HCT116 (cell line): Measurements from ENCODE around the gene ITPR1. TPM values are rescaled to one million over a fixed set of nuclear protein-coding genes. Genes with fewer than 3 reads are reported as not detected.

Experiments
- ATAC-seq: fragments of 200-7000 bp; cut with Tn5 transposase; 2 replicates; pipeline ENCODE4 v1.9.1; 2020; ENCODE audit warnings: mild to moderate bottlenecking, moderate library complexity
- BruUV-seq: library from RNA; stranded (reverse); fragments of 400-500 nt; replicated peaks from 2 replicates; lab custom pipeline; 2021; lab: Mats Ljungman, UMichigan
- CTCF ChIA-PET: fragments of 300-600 bp; sonication (Branson Sonifier 250); formaldehyde crosslinking; loops from one replicate; lab custom pipeline; 2021; ENCODE audit warnings: antibody characterized with exemption; lab: Charles Lee
- POLR2A ChIA-PET: fragments of 300-600, 350-600 bp; sonication (Branson Sonifier 250); formaldehyde crosslinking; loops from one replicate; lab custom pipeline; 2021; ENCODE audit warnings: antibody characterized with exemption; lab: Charles Lee
- RAD21 ChIA-PET, 2 experiments: fragments of 300-600 bp; sonication (Branson Sonifier 250); formaldehyde crosslinking; loops; one replicate each; lab custom pipeline; 2023; ENCODE audit warnings: low total read pairs in 2 of 2; ENCODE audit not compliant: uncharacterized antibody in 2 of 2, unreplicated experiment in 2 of 2, low non-redundant PET in 1 of 2; lab: Charles Lee
- DNase-seq: peaks from one replicate; pipeline ENCODE4 v3.0.0-alpha.2; 2010; ENCODE audit warnings: low read depth, low spot score
- H2AFZ ChIP-seq: fragments of 200-600 bp; shearing (Covaris generic), sonication (generic); 2 replicates; pipeline ENCODE4 v1.6.1; 2017; ENCODE audit warnings: low read depth, mixed run types, mixed read lengths, antibody characterized with exemption, low read length; ENCODE audit not compliant: poor library complexity, severe bottlenecking
- H3K27ac ChIP-seq: 2 replicates; pipeline ENCODE4 v1.5.1; 2012; ENCODE audit warnings: low read depth, low read length
- H3K27me3 ChIP-seq: fragments of 200-600 bp; sonication (generic); 2 replicates; pipeline ENCODE4 v1.6.1; 2016; ENCODE audit warnings: mixed run types, low read length, mixed read lengths; ENCODE audit not compliant: insufficient read depth
- H3K36me3 ChIP-seq, 2 experiments: fragments of 200-500 bp in 1 of 2; fragments of 200-600 bp in 1 of 2; sonication (Bioruptor generic) in 1 of 2; sonication (generic) in 1 of 2; 2 replicates each; pipeline versions ENCODE4 v1.5.1 to v1.6.1; 2014 to 2016; ENCODE audit warnings: low read length in 2 of 2, inconsistent platforms in 1 of 2, mixed read lengths in 1 of 2, mixed run types in 1 of 2; ENCODE audit not compliant: insufficient read depth in 2 of 2, control insufficient read depth in 1 of 2
- H3K4me1 ChIP-seq, 2 experiments: fragments of 200-600 bp in 1 of 2; sonication (generic) in 1 of 2; 2 replicates each; pipeline versions ENCODE4 v1.5.1 to v1.6.1; 2012 to 2017; ENCODE audit warnings: low read length in 2 of 2, inconsistent platforms in 1 of 2, mild to moderate bottlenecking in 1 of 2, mixed read lengths in 1 of 2, mixed run types in 1 of 2, moderate library complexity in 1 of 2; ENCODE audit not compliant: insufficient read depth in 2 of 2, control insufficient read depth in 1 of 2
- H3K4me2 ChIP-seq: fragments of 200-600 bp; sonication (generic); 2 replicates; pipeline ENCODE4 v1.6.1; 2017; ENCODE audit warnings: mixed run types, low read length, mixed read lengths
- H3K4me3 ChIP-seq, 2 experiments: fragments of 200-600 bp in 1 of 2; sonication (generic) in 1 of 2; replicated peaks in 1 of 2; 2 replicates each; pipeline ENCODE4 v1.5.1; 2011 to 2016; ENCODE audit warnings: low read length in 2 of 2, control low read depth in 1 of 2, low read depth in 1 of 2, mild to moderate bottlenecking in 1 of 2, mixed read lengths in 1 of 2, mixed run types in 1 of 2
- H3K79me2 ChIP-seq: fragments of 200-600 bp; sonication (generic); 2 replicates; pipeline ENCODE4 v1.6.1; 2017; ENCODE audit warnings: mild to moderate bottlenecking, mixed run types, low read length, moderate library complexity, mixed read lengths; ENCODE audit not compliant: insufficient read depth
- H3K9ac ChIP-seq: fragments of 200-600 bp; sonication (generic); 2 replicates; pipeline ENCODE4 v1.6.1; 2016; ENCODE audit warnings: low read length, mixed read lengths
- H3K9me2 ChIP-seq: fragments of 200-600 bp; sonication (generic), shearing (Covaris generic); 2 replicates; pipeline ENCODE4 v1.6.1; 2017; ENCODE audit warnings: mixed run types, mild to moderate bottlenecking, moderate library complexity; ENCODE audit not compliant: insufficient read depth
- H3K9me3 ChIP-seq, 2 experiments: fragments of 200-500 bp in 1 of 2; fragments of 200-600 bp in 1 of 2; sonication (Bioruptor generic) in 1 of 2; sonication (generic) in 1 of 2; 2 replicates each; pipeline ENCODE4 v1.6.1; 2014 to 2017; ENCODE audit warnings: low read length in 2 of 2, mixed read lengths in 2 of 2, inconsistent platforms in 1 of 2, low read depth in 1 of 2, mild to moderate bottlenecking in 1 of 2, mixed run types in 1 of 2, moderate library complexity in 1 of 2; ENCODE audit not compliant: control insufficient read depth in 1 of 2, insufficient read depth in 1 of 2
- H4K20me1 ChIP-seq: fragments of 200-600 bp; sonication (generic), shearing (Covaris generic); 2 replicates; pipeline ENCODE4 v1.6.1; 2017; ENCODE audit warnings: mixed run types, mild to moderate bottlenecking, moderate library complexity; ENCODE audit not compliant: insufficient read depth
- CBX3 ChIP-seq: IDR thresholded peaks from 2 replicates; pipeline ENCODE4 v1.6.1; 2012; ENCODE audit warnings: low read depth
- CEBPB ChIP-seq: IDR thresholded peaks from 2 replicates; pipeline ENCODE4 v1.6.1; 2012; ENCODE audit warnings: low read depth
- EGR1 ChIP-seq: IDR thresholded peaks from 2 replicates; pipeline ENCODE4 v1.6.1; 2012; ENCODE audit warnings: low read depth
- EZH2 ChIP-seq: fragments of 200-600 bp; sonication (generic); IDR thresholded peaks from 2 replicates; pipeline ENCODE4 v1.6.1; 2017; ENCODE audit warnings: antibody characterized with exemption, mixed run types
- EZH2phosphoT487 ChIP-seq: fragments of 200-600 bp; IDR thresholded peaks from 2 replicates; pipeline ENCODE4 v1.6.1; 2018; ENCODE audit warnings: antibody characterized with exemption, borderline replicate concordance
- FOSL1 ChIP-seq: IDR thresholded peaks from 2 replicates; pipeline ENCODE4 v1.6.1; 2012; ENCODE audit warnings: low read depth
- JUND ChIP-seq: IDR thresholded peaks from 2 replicates; pipeline ENCODE4 v1.6.1; 2012
- RAD21 ChIP-seq: IDR thresholded peaks from 2 replicates; pipeline ENCODE4 v1.6.1; 2012; ENCODE audit warnings: low read depth, mild to moderate bottlenecking
- REST ChIP-seq: IDR thresholded peaks from 2 replicates; pipeline ENCODE4 v1.6.1; 2012; ENCODE audit warnings: low read depth
- SIN3A ChIP-seq: IDR thresholded peaks from 2 replicates; pipeline ENCODE4 v1.6.1; 2012; ENCODE audit warnings: low read depth
- ZFX ChIP-seq: fragments of 450-650 bp; IDR thresholded peaks from 2 replicates; pipeline ENCODE4 v1.6.1; 2017
- intact Hi-C: fragments of 100-400 bp; cut with micrococcal nuclease; formaldehyde crosslinking; loops from 2 replicates; pipeline ENCODE4 v1.10.0; 2022
- total RNA-seq: library from RNA; stranded (reverse); gene quantifications from one replicate; pipeline ENCODE4 v1.2.1, GENCODE V29; 2021; ENCODE audit not compliant: unreplicated experiment

The ITPR1 gene
- total RNA-seq, 1 experiment from 2014 or later, result 9.2 TPM

- Histone ChIP-seq H3K27me3 (peaks cover 6% of the 10 kb centered on the region; the same call in 1 of the 2 replicates), H3K4me3 (no peak overlapping the region), H3K4me1 (no peaks in the 10 kb centered on the region), H3K36me3 (no peaks in the 10 kb centered on the region), H4K20me1 (no peaks in the 10 kb centered on the region), H3K9ac (no peak overlapping the region), H3K27ac (no peak overlapping the region), H3K79me2 (no peaks in the 10 kb centered on the region), H3K4me2 (no peak overlapping the region), H2AFZ (no peak overlapping the region), H3K9me3 (no peaks in the 10 kb centered on the region), H3K9me2 (no peaks in the 10 kb centered on the region)
- RAD21 ChIA-PET, result no interaction called here
- CTCF ChIA-PET, result no interaction called here
- intact Hi-C loops, result no loop called here
- BruUV-seq, result no TSS peak
- DNase-seq (no peak), ATAC-seq (no peak)
- TF ChIP-seq CEBPB (no peak), EZH2phosphoT487 (no peak), EGR1 (no peak), FOSL1 (no peak), EZH2 (no peak), CBX3 (no peak), ZFX (no peak), RAD21 (no peak), REST (no peak), JUND (no peak), SIN3A (no peak)
- POLR2A ChIA-PET, result no interaction called here
Observed at GRCh38 chr3:4600493-4600892, 107.3 kb downstream of the ITPR1 start.
